Endothelial cell of umbilical vein (primary cell): ENCODE measurements around the gene SHFL. TPM values are rescaled to one million over a fixed set of nuclear protein-coding genes. Genes with fewer than 3 reads are reported as not detected.

Experiments
- BruUV-seq: library from RNA; stranded (reverse); fragments of 400-500 nt; replicated peaks from 2 replicates; lab custom pipeline; 2021; lab: Mats Ljungman, UMichigan
- CTCF ChIA-PET: fragments of 300-600, 350-600 bp; sonication (Branson Sonifier 250); formaldehyde crosslinking; loops from one replicate; lab custom pipeline; 2021; ENCODE audit warnings: antibody characterized with exemption, inconsistent platforms; lab: Charles Lee
- POLR2A ChIA-PET: fragments of 300-600, 350-600 bp; sonication (Branson Sonifier 250); formaldehyde crosslinking; loops from one replicate; lab custom pipeline; 2021; ENCODE audit warnings: antibody characterized with exemption, inconsistent platforms; lab: Charles Lee
- DNase-seq: peaks from one replicate; pipeline ENCODE4 v3.0.0-alpha.2; 2011; ENCODE audit warnings: low read depth, low spot score
- FAIRE-seq: peaks from 2 replicates; lab custom pipeline; 2011; peaks lifted over from hg19 to GRCh38; lab: Jason Lieb, UNC
- H2AFZ ChIP-seq: 2 replicates; pipeline ENCODE4 v1.6.0; 2012; ENCODE audit warnings: low read depth, low read length, control low read depth, inconsistent platforms
- H3K27ac ChIP-seq: 2 replicates; pipeline ENCODE4 v1.5.1; 2011; ENCODE audit warnings: low read depth, mild to moderate bottlenecking, control low read depth, low read length, moderate library complexity; ENCODE audit not compliant: insufficient read depth
- H3K27me3 ChIP-seq, 2 experiments: 2 replicates each; pipeline versions ENCODE4 v1.6.0 to v1.6.1; 2011; ENCODE audit warnings: low read length in 2 of 2, mixed read lengths in 1 of 2; ENCODE audit not compliant: control insufficient read depth in 2 of 2, insufficient read depth in 2 of 2
- H3K36me3 ChIP-seq, 2 experiments: 2 replicates in 1 of 2; 3 replicates in 1 of 2; pipeline ENCODE4 v1.5.1; 2011; ENCODE audit warnings: low read length in 2 of 2, mild to moderate bottlenecking in 1 of 2, moderate library complexity in 1 of 2; ENCODE audit not compliant: control insufficient read depth in 2 of 2, insufficient read depth in 2 of 2; ENCODE audit errors: extremely low read depth in 1 of 2
- H3K4me1 ChIP-seq: 3 replicates; pipeline ENCODE4 v1.5.1; 2011; ENCODE audit warnings: mild to moderate bottlenecking, low read length; ENCODE audit not compliant: control insufficient read depth, insufficient read depth; ENCODE audit errors: extremely low read depth
- H3K4me2 ChIP-seq: 2 replicates; pipeline ENCODE4 v1.6.1; 2011; ENCODE audit warnings: low read length, control low read depth, mixed read lengths; ENCODE audit not compliant: insufficient read depth
- H3K4me3 ChIP-seq, 3 experiments: fragments of 200-600 bp in 1 of 3; sonication (generic), shearing (Covaris generic) in 1 of 3; replicated peaks in 1 of 3; 2 replicates each; pipeline ENCODE4 v1.5.1; 2011 to 2016; ENCODE audit warnings: control low read depth in 3 of 3, low read length in 3 of 3, mild to moderate bottlenecking in 2 of 3, inconsistent platforms in 1 of 3, low read depth in 1 of 3, moderate library complexity in 1 of 3; ENCODE audit not compliant: insufficient read depth in 1 of 3
- H3K79me2 ChIP-seq: 2 replicates; pipeline ENCODE4 v1.6.0; 2012; ENCODE audit warnings: low read length, inconsistent platforms; ENCODE audit not compliant: control insufficient read depth, insufficient read depth
- H3K9ac ChIP-seq: replicated peaks from 2 replicates; pipeline ENCODE3; 2011; ENCODE audit warnings: low read length, control low read depth; ENCODE audit not compliant: insufficient read depth; ENCODE audit errors: extremely low read depth
- H3K9me1 ChIP-seq: replicated peaks from 3 replicates; pipeline ENCODE4 v1.6.0; 2011; ENCODE audit warnings: mild to moderate bottlenecking, low read length; ENCODE audit not compliant: control insufficient read depth, insufficient read depth; ENCODE audit errors: extremely low read depth
- H3K9me3 ChIP-seq: replicated peaks from 2 replicates; pipeline ENCODE4 v1.5.1; 2012; ENCODE audit warnings: low read length, inconsistent platforms; ENCODE audit not compliant: control insufficient read depth, insufficient read depth
- H4K20me1 ChIP-seq: replicated peaks from 2 replicates; pipeline ENCODE3; 2011; ENCODE audit warnings: mild to moderate bottlenecking, low read length; ENCODE audit not compliant: control insufficient read depth, insufficient read depth; ENCODE audit errors: extremely low read depth
- EZH2 ChIP-seq: IDR thresholded peaks from 2 replicates; pipeline ENCODE4 v1.6.1; 2012; ENCODE audit warnings: borderline replicate concordance, low read depth, mild to moderate bottlenecking, moderate library complexity, low read length, inconsistent platforms; ENCODE audit not compliant: severe bottlenecking
- FOS ChIP-seq: IDR thresholded peaks from 2 replicates; pipeline ENCODE4 v1.6.1; 2011; ENCODE audit warnings: mild to moderate bottlenecking, low read length, moderate library complexity, borderline replicate concordance; ENCODE audit not compliant: insufficient read depth
- GATA2 ChIP-seq: IDR thresholded peaks from 2 replicates; pipeline ENCODE4 v1.7.0; 2011; ENCODE audit warnings: low read depth, mild to moderate bottlenecking, moderate library complexity, mixed read lengths, low read length; ENCODE audit not compliant: insufficient read length, insufficient read depth
- JUN ChIP-seq: IDR thresholded peaks from 2 replicates; pipeline ENCODE4 v1.6.1; 2011; ENCODE audit warnings: borderline replicate concordance, low read depth; ENCODE audit not compliant: insufficient read length, insufficient read depth
- MYC ChIP-seq: IDR thresholded peaks from one replicate; pipeline ENCODE4 v1.6.1; 2011; ENCODE audit warnings: mild to moderate bottlenecking, low read depth, low read length
- POLR2A ChIP-seq: IDR thresholded peaks from 2 replicates; pipeline ENCODE4 v1.6.1; 2012; ENCODE audit warnings: low read depth, mild to moderate bottlenecking, control low read depth, low read length
- POLR2AphosphoS5 ChIP-seq: IDR thresholded peaks from 2 replicates; pipeline ENCODE4 v1.6.1; 2012; ENCODE audit warnings: low read depth, mild to moderate bottlenecking, control low read depth, low read length, moderate library complexity; ENCODE audit not compliant: insufficient read depth
- dilution Hi-C: fragments of 300-500 bp; cut with MboI; formaldehyde crosslinking; loops from one replicate; pipeline ENCODE4 v1.15.0; 2019; ENCODE audit warnings: low sequenced_read_pairs; ENCODE audit not compliant: extremely low pct_ligation_motif_present
- intact Hi-C: fragments of 100-400 bp; cut with micrococcal nuclease; formaldehyde crosslinking; loops from one replicate; pipeline ENCODE4 v1.10.0; 2022
- polyA plus RNA-seq, 4 experiments: library from polyadenylated mRNA; depleted of rRNA in 3 of 4; stranded (reverse) in 3 of 4; unstranded in 1 of 4; fragments of >200 nt; gene quantifications; 2 replicates each; pipeline versions ENCODE4 v1.2.1 to v1.2.3, GENCODE V29; 2011 to 2012; ENCODE audit warnings: missing spikeins in 1 of 4
- total RNA-seq: library from RNA; stranded (reverse); gene quantifications from 2 replicates; pipeline ENCODE4 v1.2.3, GENCODE V29; 2021
- TF ChIP-seq, protein P1 (sequence below): IDR thresholded peaks from 2 replicates; pipeline ENCODE4 v1.6.1; 2011; ENCODE audit not compliant: insufficient read depth, insufficient read length
- TF ChIP-seq, protein P2 (sequence below), 2 donors: IDR thresholded peaks; 1 replicate in 1 of 2; 2 replicates in 1 of 2; pipeline ENCODE4 v1.5.1; 2011; ENCODE audit warnings: low read length in 2 of 2, mild to moderate bottlenecking in 2 of 2, moderate library complexity in 2 of 2, control low read depth in 1 of 2, inconsistent platforms in 1 of 2, low read depth in 1 of 2; ENCODE audit not compliant: insufficient read depth in 1 of 2; ENCODE audit errors: extremely low read depth in 1 of 2

The SHFL gene
- total and polyA plus RNA-seq, 2 donors (not counting 3 experiments of a cell fraction or from before 2014, with no cell fraction given): 34.4 to 36.9 TPM

DNA sequence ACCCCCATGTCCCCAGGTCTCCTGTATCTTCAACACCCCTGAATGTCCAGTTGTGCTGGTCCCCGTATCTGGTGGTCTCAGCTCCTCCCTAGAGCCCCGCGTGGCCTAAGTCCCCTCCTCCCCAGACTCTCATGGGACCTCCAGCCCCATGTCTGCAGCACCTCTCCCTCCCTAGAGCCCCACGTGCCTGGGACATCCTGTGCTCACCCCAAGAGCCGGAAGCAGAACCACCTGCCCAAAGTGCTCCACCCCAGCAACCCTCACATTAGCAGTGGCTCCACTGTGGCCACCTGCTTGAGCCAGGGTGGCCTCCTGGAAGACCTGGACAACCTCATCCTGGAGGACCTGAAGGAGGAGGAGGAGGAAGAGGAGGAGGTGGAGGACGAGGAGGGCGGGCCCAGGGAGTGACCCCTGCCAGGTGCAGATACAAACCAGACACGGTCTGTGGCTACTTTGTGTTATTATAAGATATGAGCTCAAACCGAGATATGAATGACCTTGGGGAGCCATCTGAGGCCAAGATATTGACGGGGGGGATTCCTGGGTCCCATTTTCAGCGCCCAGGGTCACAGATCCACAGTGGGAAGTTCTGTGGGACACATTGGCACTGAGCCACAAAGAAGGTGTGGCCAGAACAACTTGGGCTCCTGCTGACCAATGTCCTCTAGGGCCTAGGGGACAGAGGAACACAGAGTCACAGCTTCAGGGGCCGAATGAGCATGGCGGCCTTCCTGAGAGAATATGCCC, 6.0 kb downstream of the SHFL start:
- Histone ChIP-seq H3K27me3 (no peaks in the 10 kb centered on the region), H3K4me2 (no peak overlapping the region), H3K9me1 (no peaks in the 10 kb centered on the region), H3K27ac (no peak overlapping the region), H4K20me1 (no peaks in the 10 kb centered on the region), H2AFZ (no peak overlapping the region), H3K36me3 (peaks cover 0 to 18% of the 10 kb centered on the region in 2 experiments), H3K4me3 (no peak overlapping the region), H3K9ac (no peak overlapping the region), H3K9me3 (no peaks in the 10 kb centered on the region), H3K79me2 (no peaks in the 10 kb centered on the region), H3K4me1 (peaks cover 3% of the 10 kb centered on the region)
- intact Hi-C loops: no loop called here
- FAIRE-seq (no peak), DNase-seq (no peak)
- dilution Hi-C loops: no loop called here
- POLR2A ChIA-PET: no interaction called here
- CTCF ChIA-PET: no interaction called here
- no peak for TF ChIP-seq POLR2A
- TF ChIP-seq, protein P1, sequence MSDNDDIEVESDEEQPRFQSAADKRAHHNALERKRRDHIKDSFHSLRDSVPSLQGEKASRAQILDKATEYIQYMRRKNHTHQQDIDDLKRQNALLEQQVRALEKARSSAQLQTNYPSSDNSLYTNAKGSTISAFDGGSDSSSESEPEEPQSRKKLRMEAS: no peak
- no peak for TF ChIP-seq POLR2AphosphoS5
- TF ChIP-seq FOS: no peak
- TF ChIP-seq MYC: no peak
- TF ChIP-seq GATA2: no peak
- TF ChIP-seq, protein P2, sequence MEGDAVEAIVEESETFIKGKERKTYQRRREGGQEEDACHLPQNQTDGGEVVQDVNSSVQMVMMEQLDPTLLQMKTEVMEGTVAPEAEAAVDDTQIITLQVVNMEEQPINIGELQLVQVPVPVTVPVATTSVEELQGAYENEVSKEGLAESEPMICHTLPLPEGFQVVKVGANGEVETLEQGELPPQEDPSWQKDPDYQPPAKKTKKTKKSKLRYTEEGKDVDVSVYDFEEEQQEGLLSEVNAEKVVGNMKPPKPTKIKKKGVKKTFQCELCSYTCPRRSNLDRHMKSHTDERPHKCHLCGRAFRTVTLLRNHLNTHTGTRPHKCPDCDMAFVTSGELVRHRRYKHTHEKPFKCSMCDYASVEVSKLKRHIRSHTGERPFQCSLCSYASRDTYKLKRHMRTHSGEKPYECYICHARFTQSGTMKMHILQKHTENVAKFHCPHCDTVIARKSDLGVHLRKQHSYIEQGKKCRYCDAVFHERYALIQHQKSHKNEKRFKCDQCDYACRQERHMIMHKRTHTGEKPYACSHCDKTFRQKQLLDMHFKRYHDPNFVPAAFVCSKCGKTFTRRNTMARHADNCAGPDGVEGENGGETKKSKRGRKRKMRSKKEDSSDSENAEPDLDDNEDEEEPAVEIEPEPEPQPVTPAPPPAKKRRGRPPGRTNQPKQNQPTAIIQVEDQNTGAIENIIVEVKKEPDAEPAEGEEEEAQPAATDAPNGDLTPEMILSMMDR (IDR thresholded peaks at IDR 0.05; ENCODE audit: extremely low read depth in 1 of 2, insufficient read depth in 1 of 2, low read depth in 1 of 2, low read length in 2 of 2): no peak
- no peak for TF ChIP-seq EZH2
- no peak for TF ChIP-seq JUN
- BruUV-seq: no TSS peak
